ENCODE data around the gene AKT1S1. TPM values are rescaled to one million over a fixed set of nuclear protein-coding genes. Genes with fewer than 3 reads are reported as not detected.

AKT1S1 gene
- total RNA-seq, 1 donor from 2014 or later = 29.4 TPM

GRCh38 chr19:49863935-49864320 lies 13.2 kb downstream of the AKT1S1 start:
- DNase-seq = no peak
- intact Hi-C loops (cut with DNase I) = no loop called here
- Histone ChIP-seq H3K27me3 (no peaks in the 10 kb centered on the region), H3K4me1 (peaks cover 25% of the 10 kb centered on the region), H3K36me3 (peaks cover 50% of the 10 kb centered on the region), H3K27ac (no peak overlapping the region), H3K9me3 (no peaks in the 10 kb centered on the region), H3K4me3 (no peak overlapping the region)
- no peak for ATAC-seq
- no peak for TF ChIP-seq CTCF (IDR thresholded peaks at IDR 0.05)

- H3K27ac ChIP-seq = no peak overlapping the region
- H3K4me3 ChIP-seq = no peak overlapping the region
- H3K4me1 ChIP-seq = peaks cover 19% of the 10 kb centered on the region
- TF ChIP-seq CTCF (IDR thresholded peaks at IDR 0.05) = no peak
- no peaks in the 10 kb centered on the region for H3K9me3 ChIP-seq
- intact Hi-C loops (cut with DNase I) = no loop called here
- DNase-seq (no peak), ATAC-seq (no peak)
- H3K27me3 ChIP-seq = no peaks in the 10 kb centered on the region
- H3K36me3 ChIP-seq = peaks cover 55% of the 10 kb centered on the region
Measured at GRCh38 chr19:49863254-49863934, 13.8 kb downstream of the AKT1S1 start.

GRCh38 chr19:49862391-49863253 lies 14.5 kb downstream of the AKT1S1 start:
- H3K4me3 ChIP-seq = no peak overlapping the region
- ATAC-seq (no peak), DNase-seq (peak; percentile 70)
- peaks cover 63% of the 10 kb centered on the region for H3K36me3 ChIP-seq
- H3K9me3 ChIP-seq = no peaks in the 10 kb centered on the region
- TF ChIP-seq CTCF (IDR thresholded peaks at IDR 0.05) = no peak
- no peaks in the 10 kb centered on the region for H3K27me3 ChIP-seq
- H3K4me1 ChIP-seq = peaks cover 13% of the 10 kb centered on the region
- intact Hi-C loops (cut with DNase I) = no loop called here
- H3K27ac ChIP-seq = no peak overlapping the region

- no peaks in the 10 kb centered on the region for H3K9me3 ChIP-seq
- ATAC-seq (no peak), DNase-seq (no peak)
- peaks cover 13% of the 10 kb centered on the region for H3K4me1 ChIP-seq
- no peak overlapping the region for H3K4me3 ChIP-seq
- no peak for TF ChIP-seq CTCF (IDR thresholded peaks at IDR 0.05)
- no peak overlapping the region for H3K27ac ChIP-seq
- intact Hi-C loops (cut with DNase I) = no loop called here
- H3K27me3 ChIP-seq = no peaks in the 10 kb centered on the region
- H3K36me3 ChIP-seq = peaks cover 71% of the 10 kb centered on the region
Measured at GRCh38 chr19:49861541-49862378, 15.4 kb downstream of the AKT1S1 start.

GRCh38 chr19:49861107-49861506 lies 16.0 kb downstream of the AKT1S1 start:
- Histone ChIP-seq H3K4me3 (no peak overlapping the region), H3K27me3 (no peaks in the 10 kb centered on the region), H3K4me1 (peaks cover 7% of the 10 kb centered on the region), H3K27ac (no peak overlapping the region), H3K36me3 (peaks cover 72% of the 10 kb centered on the region), H3K9me3 (no peaks in the 10 kb centered on the region)
- DNase-seq (peak; percentile 72), ATAC-seq (no peak)
- intact Hi-C loops (cut with DNase I) = no loop called here
- TF ChIP-seq CTCF (IDR thresholded peaks at IDR 0.05) = no peak
